HG03064 (cell line): ENCODE results near the gene FOXB1.

Source experiments
- ATAC-seq: cut with Tn5 transposase; IDR thresholded peaks from one replicate; pipeline ENCODE4 v1.9.1; 2021; ENCODE audit warnings: low read depth; ENCODE audit not compliant: unreplicated experiment

The FOXB1 gene

GRCh38 chr15:59998305-59998949 is 5.7 kb upstream of the FOXB1 start:
- ATAC-seq = no peak

GRCh38 chr15:59998950-59999611 is 5.0 kb upstream of the FOXB1 start:
- no peak for ATAC-seq

GRCh38 chr15:59999612-60000112 is 4.4 kb upstream of the FOXB1 start:
- no peak for ATAC-seq

- no peak for ATAC-seq
Observed at GRCh38 chr15:60000113-60000823, 3.8 kb upstream of the FOXB1 start.

DNA sequence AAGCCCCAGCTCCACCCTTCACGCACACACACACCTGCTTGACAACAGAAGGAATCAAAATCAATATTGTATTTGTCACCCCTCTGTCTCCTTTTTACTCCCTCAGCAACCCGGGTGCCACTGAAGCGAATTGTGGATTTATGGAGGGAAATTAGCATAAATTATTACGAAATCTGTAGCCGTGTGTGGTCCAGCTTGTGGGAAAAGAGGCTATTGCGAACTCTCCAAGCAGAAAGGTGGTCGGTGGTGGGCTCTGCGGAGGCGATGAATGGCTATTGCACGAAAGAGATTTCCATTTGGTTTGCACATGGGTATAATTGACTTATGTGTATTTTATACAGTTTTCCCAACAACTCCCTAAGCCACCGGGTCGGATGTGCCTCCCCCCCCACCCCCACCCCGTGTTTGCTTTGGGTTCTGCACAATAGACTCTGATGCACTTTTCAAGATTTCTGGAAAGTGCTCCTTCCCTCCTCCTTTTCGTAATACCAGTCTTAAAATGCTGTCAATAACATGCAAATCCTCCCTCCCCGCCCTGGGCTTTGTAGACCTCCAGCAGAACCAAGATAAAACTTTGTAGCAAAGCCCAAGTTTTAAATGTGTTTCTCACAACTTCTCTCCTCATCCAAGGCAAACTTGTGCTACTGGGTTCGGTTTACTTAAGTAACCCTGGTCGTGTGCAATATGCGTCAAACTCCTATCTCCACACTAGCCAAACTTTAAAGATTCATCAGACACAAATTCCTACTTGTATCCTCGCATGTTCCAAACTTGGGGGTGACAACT is 3.1 kb upstream of the FOXB1 start:
- ATAC-seq = no peak

DNA sequence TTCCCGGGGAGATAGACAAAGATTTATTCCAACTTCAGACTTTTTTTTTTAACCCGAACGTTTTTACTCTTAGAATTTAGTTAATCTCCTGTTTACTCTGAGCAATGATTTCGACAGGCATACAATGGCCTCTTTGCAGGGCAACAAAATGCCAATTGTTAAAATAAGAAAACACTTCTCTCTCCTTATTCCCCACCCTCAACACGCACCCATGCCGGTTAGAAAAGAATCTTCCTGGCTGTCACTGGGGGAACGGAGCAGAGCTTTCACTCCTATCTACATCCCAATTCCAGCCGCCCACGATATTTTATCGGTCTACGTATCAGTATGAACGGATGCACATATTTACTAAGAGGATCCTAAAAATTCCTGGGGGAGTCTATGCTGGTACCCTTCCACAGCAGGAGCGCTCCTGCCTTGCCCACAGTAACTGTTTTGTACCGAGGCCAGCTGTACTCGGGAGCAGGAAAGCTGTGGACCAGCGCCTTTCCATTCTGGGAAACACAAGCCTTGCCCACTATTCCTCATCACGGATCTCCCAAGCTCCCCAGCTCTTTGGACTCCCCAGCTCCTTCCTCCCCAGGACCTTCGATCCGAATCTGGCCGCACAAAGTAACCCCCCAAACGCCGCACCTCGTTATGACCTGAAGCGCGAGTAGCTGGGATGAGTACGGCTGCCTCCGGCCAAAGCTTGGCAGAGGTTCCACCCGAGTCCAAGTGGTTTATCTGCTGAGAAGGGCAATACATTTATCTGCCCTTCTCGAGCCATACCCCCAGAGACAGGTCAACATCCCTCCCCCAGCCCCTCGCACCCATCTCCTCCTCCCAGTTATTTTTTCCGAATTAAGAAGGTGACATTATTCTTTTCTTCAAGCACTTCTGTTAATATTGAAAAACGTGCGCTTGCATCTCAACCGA is 2.2 kb upstream of the FOXB1 start:
- no peak for ATAC-seq

DNA sequence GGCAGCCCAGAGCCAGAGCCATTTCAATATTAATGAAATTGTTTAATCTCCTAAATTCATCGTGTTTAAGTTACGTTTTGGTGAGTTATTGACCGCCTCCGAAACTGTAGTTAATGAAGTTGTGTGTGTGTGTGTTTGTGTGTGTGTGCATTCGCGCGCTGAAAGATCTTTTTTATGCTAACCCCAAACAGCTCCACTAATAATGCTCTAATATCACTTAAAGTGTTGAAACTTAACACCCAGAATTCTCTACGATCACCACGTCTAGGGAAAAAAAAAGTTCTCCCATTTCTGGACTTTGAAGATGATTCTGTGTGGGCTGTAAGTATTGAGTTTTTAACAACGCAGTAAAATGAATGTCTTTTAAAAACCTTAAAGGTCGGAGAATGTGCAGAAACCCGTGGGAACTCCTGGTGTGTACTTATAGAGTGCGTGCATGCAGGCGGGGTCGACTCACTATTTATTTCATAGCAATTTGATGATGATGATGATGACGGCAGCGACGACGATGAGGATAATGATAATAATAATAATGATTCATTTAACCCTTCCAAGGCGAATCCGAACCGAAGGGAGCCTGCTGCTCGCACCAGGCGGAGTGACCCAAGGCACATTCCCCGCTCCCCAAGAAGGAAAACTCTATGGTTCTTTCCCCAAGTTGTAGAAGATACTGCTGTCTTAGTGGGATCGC is 1.4 kb upstream of the FOXB1 start:
- ATAC-seq = no peak

DNA sequence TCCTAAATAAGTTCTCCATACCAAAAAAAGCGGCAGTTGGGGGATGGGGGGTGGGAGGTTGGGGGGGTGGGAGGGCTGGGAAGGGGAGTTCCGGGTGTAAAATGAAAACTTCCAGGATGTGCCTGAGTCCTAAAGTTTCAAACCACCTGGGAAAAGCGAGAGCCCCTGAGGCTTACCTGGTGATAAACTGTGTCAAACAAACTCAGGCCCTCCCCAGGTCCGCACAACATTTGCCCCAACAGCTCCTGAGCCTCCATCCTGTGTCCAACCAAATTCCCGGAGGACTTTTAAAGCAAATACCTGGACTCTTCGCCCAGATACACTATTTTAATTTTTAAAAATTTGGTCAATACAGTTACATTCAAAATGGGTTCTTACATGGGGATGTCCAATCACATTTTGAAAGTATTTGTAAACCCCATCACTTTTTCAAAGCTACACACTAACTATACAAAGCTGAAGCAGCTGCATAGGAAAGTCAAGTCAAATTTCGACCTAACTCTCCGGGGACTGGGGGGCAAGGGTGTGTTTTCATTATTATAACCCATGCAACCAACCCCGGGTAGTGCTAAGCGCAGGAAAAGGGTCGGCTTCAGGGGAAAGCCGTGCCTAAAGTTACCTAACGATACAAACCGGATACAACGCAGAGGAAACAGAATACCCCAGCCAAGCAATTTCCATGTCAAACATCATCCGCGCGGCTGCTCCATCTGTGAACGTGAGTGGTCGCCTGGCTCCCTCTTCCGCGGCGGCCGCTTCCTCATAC is 685 bp upstream of the FOXB1 start:
- no peak for ATAC-seq

DNA sequence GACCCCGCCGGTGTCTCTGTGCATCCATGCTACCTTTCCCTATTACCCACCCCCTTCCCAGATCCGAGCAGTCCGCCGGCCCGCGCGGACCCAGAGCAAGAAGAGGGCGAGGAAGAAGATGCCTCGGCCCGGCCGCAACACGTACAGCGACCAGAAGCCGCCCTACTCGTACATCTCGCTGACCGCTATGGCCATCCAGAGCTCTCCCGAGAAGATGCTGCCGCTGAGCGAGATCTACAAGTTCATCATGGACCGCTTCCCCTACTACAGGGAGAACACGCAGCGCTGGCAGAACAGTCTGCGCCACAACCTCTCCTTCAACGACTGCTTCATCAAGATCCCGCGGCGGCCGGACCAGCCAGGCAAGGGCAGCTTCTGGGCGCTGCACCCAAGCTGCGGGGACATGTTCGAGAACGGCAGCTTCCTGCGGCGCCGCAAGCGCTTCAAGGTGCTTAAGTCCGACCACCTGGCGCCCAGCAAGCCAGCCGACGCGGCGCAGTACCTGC is 788 bp downstream of the FOXB1 start:
- ATAC-seq = no peak

- ATAC-seq = no peak
Observed at GRCh38 chr15:60005352-60006202, 1.5 kb downstream of the FOXB1 start.

- no peak for ATAC-seq
Observed at GRCh38 chr15:60006203-60006862, 2.2 kb downstream of the FOXB1 start.

DNA sequence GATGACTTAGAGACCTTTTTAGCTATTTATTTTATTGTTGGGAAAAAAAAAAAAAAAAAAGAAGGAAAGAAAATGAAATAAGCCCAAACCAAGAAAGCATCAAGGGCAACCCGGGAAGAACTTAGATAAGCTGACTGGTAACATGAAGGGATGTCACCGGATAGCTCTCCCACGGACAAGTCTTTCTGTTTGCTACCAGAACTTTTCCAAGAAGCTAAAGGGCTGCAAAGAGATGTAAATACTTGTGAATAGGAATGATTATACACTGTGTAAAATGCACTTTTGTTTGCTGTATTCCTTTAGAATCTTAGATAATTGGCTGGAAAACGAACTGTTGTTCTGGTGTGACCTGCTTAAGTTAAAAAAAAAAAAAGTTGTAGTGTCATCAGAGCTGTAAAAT is 2.8 kb downstream of the FOXB1 start:
- no peak for ATAC-seq

GRCh38 chr15:60009124-60009960 is 5.2 kb downstream of the FOXB1 start:
- ATAC-seq = no peak

DNA sequence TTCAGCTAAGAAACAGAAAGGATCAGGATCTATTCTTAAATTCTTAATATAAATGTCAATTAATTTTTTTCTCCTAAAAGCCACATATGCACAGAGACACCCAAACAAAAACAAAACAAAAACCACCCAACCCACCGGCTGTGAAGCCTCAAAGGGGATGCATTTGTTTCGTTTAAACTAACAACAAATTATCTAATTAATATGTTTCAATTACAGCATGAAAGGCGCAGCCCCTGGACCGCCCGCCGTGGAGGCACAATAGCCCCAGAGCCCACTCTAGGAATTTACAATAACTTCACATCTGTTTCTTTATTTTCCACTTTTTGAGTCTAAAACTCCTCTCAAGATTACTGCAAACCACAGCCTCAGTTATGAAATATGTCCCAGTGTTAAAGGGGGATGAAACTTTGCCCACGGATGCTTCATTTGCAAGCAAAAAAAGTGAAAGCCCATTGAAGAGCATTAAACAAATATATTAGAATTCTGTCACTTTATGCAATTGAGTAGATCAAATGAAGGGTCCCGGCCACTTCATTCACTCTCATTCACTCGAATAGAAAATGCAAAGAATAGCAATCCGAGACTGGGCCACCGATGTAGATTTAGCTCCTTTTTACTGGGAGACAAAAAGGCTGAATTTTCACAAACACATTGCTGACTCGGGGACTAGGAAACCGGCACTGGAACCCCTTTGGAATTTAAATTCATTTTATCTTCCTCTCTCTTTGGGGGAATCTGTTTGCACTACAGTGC is 6.0 kb downstream of the FOXB1 start:
- ATAC-seq = no peak

- no peak for ATAC-seq
Observed at GRCh38 chr15:60010858-60011257, 6.7 kb downstream of the FOXB1 start.
